ENCODE measurements around the gene PRR22.

PRR22 gene

GRCh38 chr19:5827891-5828660 lies 43.5 kb upstream of the PRR22 start:
- TF ChIP-seq CTCF (IDR thresholded peaks at IDR 0.05), result no peak

GRCh38 chr19:5827342-5827890 lies 42.9 kb upstream of the PRR22 start:
- no peak for TF ChIP-seq CTCF (IDR thresholded peaks at IDR 0.05)

GRCh38 chr19:5826531-5827341 lies 42.2 kb upstream of the PRR22 start:
- no peak for TF ChIP-seq CTCF (IDR thresholded peaks at IDR 0.05)

GRCh38 chr19:5825178-5825577 lies 40.6 kb upstream of the PRR22 start:
- no peak for TF ChIP-seq CTCF (IDR thresholded peaks at IDR 0.05)

GRCh38 chr19:5824751-5825150 lies 40.2 kb upstream of the PRR22 start:
- no peak for TF ChIP-seq CTCF (IDR thresholded peaks at IDR 0.05)

GRCh38 chr19:5823579-5824281 lies 39.2 kb upstream of the PRR22 start:
- TF ChIP-seq CTCF (IDR thresholded peaks at IDR 0.05), result peak; percentile 47; the same call in 1 of the 2 replicates

GRCh38 chr19:5822181-5822844 lies 37.8 kb upstream of the PRR22 start:
- no peak for TF ChIP-seq CTCF (IDR thresholded peaks at IDR 0.05)
